ENCODE results near the gene SRC. TPM values are rescaled to one million over a fixed set of nuclear protein-coding genes. Genes with fewer than 3 reads are reported as not detected.
A peak's percentile ranks its signal among the peaks of the same experiment; 100 is the strongest.

Gene SRC
- total RNA-seq, 2 donors from 2014 or later: 75.6 to 109 TPM

- Histone ChIP-seq H3K9me3 (ENCODE audit: control insufficient read depth, low read length) (no peaks in the 10 kb centered on the region), H3K4me3 (ENCODE audit: low read length) (no peak overlapping the region), H3K27ac (ENCODE audit: low read depth, low read length) (peak overlapping the region; percentile 4), H3K4me1 (ENCODE audit: control insufficient read depth, insufficient read depth, low read length) (peaks cover 33% of the 10 kb centered on the region), H3K9ac (ENCODE audit: extremely low read depth, low read length, poor library complexity, severe bottlenecking) (no peak overlapping the region), H3K36me3 (ENCODE audit: control insufficient read depth, insufficient read depth, low read length) (peaks cover 37% of the 10 kb centered on the region), H3K27me3 (ENCODE audit: control insufficient read depth, insufficient read depth, low read length, poor library complexity, severe bottlenecking) (no peaks in the 10 kb centered on the region)
- DNase-seq: no peak
- WGBS, 2 experiments (ENCODE audit: insufficient coverage in 1 of 2, insufficient read length in 1 of 2): 96% methylated on average over 11 to 17 of the region's 17 CpGs
- Mint-ChIP-seq H3K4me1 (peaks cover 65% of the 10 kb centered on the region), H3K9me3 (no peaks in the 10 kb centered on the region), H3K36me3 (ENCODE audit: low read depth) (peaks cover 39% of the 10 kb centered on the region), H3K4me3 (no peak overlapping the region), H3K27ac (peak overlapping the region; percentile 79), H3K27me3 (ENCODE audit: insufficient read depth) (no peaks in the 10 kb centered on the region)
- TF ChIP-seq, protein P1, sequence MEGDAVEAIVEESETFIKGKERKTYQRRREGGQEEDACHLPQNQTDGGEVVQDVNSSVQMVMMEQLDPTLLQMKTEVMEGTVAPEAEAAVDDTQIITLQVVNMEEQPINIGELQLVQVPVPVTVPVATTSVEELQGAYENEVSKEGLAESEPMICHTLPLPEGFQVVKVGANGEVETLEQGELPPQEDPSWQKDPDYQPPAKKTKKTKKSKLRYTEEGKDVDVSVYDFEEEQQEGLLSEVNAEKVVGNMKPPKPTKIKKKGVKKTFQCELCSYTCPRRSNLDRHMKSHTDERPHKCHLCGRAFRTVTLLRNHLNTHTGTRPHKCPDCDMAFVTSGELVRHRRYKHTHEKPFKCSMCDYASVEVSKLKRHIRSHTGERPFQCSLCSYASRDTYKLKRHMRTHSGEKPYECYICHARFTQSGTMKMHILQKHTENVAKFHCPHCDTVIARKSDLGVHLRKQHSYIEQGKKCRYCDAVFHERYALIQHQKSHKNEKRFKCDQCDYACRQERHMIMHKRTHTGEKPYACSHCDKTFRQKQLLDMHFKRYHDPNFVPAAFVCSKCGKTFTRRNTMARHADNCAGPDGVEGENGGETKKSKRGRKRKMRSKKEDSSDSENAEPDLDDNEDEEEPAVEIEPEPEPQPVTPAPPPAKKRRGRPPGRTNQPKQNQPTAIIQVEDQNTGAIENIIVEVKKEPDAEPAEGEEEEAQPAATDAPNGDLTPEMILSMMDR (conservative IDR thresholded peaks at IDR 0.05): no peak
These were observed 34.1 kb upstream of the SRC start for GRCh38 chr20:37311710-37312355.

DNA sequence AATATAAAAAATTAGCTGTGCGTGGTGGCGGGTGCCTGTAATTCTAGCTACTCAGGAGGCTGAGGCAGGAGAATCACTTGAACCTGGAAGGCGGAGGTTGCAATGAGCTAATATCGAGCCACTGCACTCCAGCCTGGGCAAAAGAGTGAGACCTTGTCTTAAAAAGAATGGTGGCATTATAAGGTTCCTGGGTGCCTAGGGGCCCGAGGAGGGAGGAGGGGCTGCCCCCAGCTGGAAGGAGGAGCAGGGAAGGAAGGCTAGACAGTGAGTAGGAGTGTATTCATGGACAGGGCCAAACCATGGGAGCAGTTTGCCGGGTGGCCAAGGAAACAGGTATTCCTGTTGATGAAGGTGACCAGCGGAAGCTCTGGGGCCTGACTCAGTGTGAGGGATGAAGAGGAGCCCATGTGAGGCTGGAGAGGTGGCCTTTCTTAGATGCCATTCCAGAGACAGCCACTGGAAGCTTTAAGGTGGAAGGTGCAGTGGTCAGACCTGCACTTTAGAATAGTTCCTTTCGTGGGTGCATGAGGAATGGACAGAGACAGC lies 32.3 kb upstream of the SRC start:
- H3K36me3 ChIP-seq (ENCODE audit: control insufficient read depth, insufficient read depth, low read length): peaks cover 46% of the 10 kb centered on the region
- no peaks in the 10 kb centered on the region for H3K27me3 ChIP-seq (ENCODE audit: control insufficient read depth, insufficient read depth, low read length, poor library complexity, severe bottlenecking)
- WGBS, 2 experiments (ENCODE audit: insufficient coverage in 1 of 2, insufficient read length in 1 of 2): 95 to 96% methylated on average over 8 of the region's 8 CpGs
- no peak overlapping the region for H3K4me3 Mint-ChIP-seq
- H3K4me1 ChIP-seq (ENCODE audit: control insufficient read depth, insufficient read depth, low read length): peaks cover 44% of the 10 kb centered on the region
- TF ChIP-seq, protein P1 (conservative IDR thresholded peaks at IDR 0.05): no peak
- H3K27ac Mint-ChIP-seq: peak overlapping the region; percentile 86
- H3K9me3 ChIP-seq (ENCODE audit: control insufficient read depth, low read length): no peaks in the 10 kb centered on the region
- DNase-seq: no peak
- no peak overlapping the region for H3K4me3 ChIP-seq (ENCODE audit: low read length)
- H3K9me3 Mint-ChIP-seq: no peaks in the 10 kb centered on the region
- peak overlapping the region; percentile 61 for H3K27ac ChIP-seq (ENCODE audit: low read depth, low read length)
- no peaks in the 10 kb centered on the region for H3K27me3 Mint-ChIP-seq (ENCODE audit: insufficient read depth)
- H3K9ac ChIP-seq (ENCODE audit: extremely low read depth, low read length, poor library complexity, severe bottlenecking): no peak overlapping the region
- peaks cover 38% of the 10 kb centered on the region for H3K36me3 Mint-ChIP-seq (ENCODE audit: low read depth)
- H3K4me1 Mint-ChIP-seq: peaks cover 79% of the 10 kb centered on the region

DNA sequence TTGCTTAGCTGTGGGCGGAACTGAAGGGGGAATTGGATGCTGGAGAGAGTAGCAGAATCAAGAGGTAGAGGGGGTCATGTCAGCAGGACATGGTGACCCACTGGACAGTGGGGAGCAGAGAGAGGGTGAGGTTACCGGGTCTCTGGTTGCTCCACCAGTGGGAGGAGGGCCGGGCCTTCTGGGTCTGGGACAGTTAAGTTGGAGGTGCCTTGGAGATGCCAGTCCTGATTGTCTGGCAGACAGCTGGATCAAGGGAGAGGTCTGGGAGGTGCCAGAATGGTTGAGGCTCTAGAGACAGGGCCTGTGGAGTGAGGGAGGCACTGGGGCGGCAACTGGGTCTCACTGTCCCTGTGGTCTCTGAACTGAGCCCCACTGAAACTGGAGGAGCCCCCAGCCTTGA lies 31.8 kb upstream of the SRC start:
- Histone ChIP-seq H3K27me3 (ENCODE audit: control insufficient read depth, insufficient read depth, low read length, poor library complexity, severe bottlenecking) (no peaks in the 10 kb centered on the region), H3K36me3 (ENCODE audit: control insufficient read depth, insufficient read depth, low read length) (peaks cover 46% of the 10 kb centered on the region), H3K9ac (ENCODE audit: extremely low read depth, low read length, poor library complexity, severe bottlenecking) (peak overlapping the region; percentile 35), H3K4me3 (ENCODE audit: low read length) (no peak overlapping the region), H3K27ac (ENCODE audit: low read depth, low read length) (peak overlapping the region; percentile 61), H3K4me1 (ENCODE audit: control insufficient read depth, insufficient read depth, low read length) (peaks cover 44% of the 10 kb centered on the region), H3K9me3 (ENCODE audit: control insufficient read depth, low read length) (no peaks in the 10 kb centered on the region)
- WGBS, 2 experiments (ENCODE audit: insufficient coverage in 1 of 2, insufficient read length in 1 of 2): 90 to 93% methylated on average over 2 to 4 of the region's 4 CpGs
- peak overlapping the region; percentile 86 for H3K27ac Mint-ChIP-seq
- H3K4me1 Mint-ChIP-seq: peaks cover 76% of the 10 kb centered on the region
- no peaks in the 10 kb centered on the region for H3K27me3 Mint-ChIP-seq (ENCODE audit: insufficient read depth)
- H3K36me3 Mint-ChIP-seq (ENCODE audit: low read depth): peaks cover 33% of the 10 kb centered on the region
- TF ChIP-seq, protein P1 (conservative IDR thresholded peaks at IDR 0.05): no peak
- no peak for DNase-seq
- H3K4me3 Mint-ChIP-seq: no peak overlapping the region
- H3K9me3 Mint-ChIP-seq: no peaks in the 10 kb centered on the region
